HG03520 (cell line): ENCODE results near the gene FUS.

Experiments
- ATAC-seq: cut with Tn5 transposase; IDR thresholded peaks from one replicate; pipeline ENCODE4 v1.9.1; 2021; ENCODE audit warnings: mild to moderate bottlenecking, moderate library complexity; ENCODE audit not compliant: unreplicated experiment

FUS gene

DNA sequence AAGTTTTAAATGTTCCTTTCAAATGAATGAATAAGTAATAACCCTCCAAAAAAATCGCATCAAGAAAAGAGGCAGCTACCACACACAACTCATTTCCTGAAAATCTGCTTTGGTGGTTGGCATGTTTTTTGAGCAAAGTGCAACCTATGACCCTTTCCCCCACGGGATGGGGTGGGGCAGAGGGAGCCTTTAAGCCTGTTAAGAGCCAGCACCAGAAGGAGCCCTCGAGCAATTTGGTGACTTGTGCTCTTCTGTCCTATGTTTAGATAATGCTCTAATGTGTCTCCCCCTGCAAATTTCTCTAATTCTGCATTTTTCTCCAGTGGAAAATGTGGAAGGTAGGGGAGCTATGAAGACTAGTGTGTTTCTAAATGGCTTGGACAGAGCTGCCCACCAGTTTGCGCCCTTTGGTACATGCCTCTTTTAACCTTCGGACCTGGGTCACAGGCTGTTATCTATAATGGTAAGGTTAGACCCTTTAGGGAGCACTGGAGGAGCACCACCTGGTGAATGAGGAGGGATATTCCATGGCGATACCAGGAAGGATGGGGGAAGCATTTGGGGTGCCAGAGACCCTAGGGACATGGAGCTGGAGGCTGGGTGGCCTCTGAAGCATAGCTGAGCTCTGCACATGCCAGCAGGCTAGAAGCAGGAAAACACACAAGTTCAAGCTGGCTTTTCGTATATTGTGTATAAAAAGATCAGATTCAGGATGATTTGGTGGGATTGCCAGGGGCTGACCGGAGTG, 21.1 kb downstream of the FUS start:
- ATAC-seq, result no peak

DNA sequence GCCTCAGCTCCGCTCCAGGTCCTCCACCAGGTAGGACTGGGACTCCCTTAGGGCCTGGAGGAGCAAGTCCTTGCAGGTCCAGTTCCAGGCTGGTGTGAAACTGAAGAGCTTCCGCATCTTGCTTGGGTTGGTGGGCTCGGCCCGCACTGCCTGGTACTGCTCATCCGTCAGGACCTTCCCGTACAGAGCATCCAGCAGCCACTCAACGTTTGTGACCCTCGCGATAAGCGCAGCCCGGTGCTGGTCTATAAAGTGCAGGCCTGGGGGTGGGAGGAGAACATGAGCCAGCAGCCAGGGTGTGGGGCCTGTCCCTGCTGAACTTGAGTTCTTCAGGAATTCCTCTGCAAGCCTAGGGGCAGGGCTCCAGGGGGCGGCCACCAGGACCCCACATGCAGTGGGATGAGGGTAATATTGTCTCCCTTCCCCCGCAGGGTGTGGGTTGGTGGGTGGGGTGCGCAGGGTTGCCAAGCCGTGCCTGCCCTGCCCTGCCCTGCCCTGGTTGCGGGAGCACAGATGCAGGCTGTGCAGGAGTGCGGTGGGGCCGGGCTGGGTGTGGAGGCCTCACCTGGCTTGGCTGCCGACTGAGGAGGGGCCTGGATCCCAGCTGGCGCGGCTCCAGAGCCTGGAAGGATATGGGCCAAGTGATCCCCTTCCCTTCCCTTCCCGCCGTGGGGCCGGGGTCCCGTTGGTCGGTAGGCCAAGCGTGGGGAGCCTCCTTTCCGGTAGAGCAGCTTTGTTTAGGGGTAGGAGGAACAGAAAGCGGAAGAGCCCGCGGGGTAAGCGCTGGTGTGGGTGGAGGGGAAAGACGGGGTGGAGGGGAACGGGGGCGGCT, 21.9 kb downstream of the FUS start:
- ATAC-seq, result no peak

DNA sequence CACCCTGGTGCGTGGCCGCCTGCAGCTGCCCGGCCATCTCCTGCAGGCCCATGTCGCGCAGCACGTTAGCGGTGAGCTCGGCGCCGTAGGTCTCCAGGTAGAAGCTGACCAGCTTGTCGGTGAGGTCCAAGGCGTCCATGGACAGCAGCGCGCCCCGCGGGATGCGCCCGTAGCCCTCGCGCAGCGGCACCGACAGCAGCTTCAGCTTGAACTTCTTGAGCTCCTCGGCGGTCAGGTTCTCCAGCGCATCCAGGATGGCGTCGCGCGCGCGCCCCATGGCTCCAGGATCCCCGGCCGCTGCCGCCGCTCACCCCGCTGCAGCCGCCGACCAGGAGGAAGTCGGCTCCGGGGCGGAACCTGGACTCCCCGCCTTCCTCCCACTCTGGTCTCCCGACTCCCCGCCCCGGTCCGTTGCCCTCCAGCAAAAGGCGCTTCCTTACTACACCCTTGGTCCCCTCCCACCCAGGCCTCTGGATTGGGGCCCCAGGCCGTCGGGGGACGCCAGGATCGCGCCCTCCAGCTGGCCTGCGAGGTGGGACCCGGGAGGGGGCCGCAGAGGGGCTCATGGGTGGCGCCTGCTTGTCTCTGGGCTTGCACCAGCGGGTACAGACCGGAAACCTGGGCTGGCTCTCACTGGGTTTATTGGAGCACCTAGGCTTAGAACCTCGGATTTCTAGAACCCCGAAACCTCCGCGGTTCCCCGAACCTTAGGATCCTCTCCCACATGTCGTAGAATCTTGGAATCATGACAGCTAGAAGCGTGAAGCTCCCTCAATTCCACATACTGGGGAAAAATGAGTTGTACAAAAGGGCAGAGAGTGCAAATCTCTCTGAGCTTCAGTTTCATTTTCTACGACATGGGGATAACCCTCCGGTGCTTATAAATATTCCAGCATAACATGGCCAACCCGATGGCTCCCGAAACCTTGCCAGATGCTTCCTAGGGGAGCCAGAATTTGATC, 22.8 kb downstream of the FUS start, which contains the start of gene PYCARD:
TSS of gene PYCARD (minus strand) at position 347 of the 962 bp plus-strand sequence. CDS start at position 277, 70 bp downstream.
- no peak for ATAC-seq

DNA sequence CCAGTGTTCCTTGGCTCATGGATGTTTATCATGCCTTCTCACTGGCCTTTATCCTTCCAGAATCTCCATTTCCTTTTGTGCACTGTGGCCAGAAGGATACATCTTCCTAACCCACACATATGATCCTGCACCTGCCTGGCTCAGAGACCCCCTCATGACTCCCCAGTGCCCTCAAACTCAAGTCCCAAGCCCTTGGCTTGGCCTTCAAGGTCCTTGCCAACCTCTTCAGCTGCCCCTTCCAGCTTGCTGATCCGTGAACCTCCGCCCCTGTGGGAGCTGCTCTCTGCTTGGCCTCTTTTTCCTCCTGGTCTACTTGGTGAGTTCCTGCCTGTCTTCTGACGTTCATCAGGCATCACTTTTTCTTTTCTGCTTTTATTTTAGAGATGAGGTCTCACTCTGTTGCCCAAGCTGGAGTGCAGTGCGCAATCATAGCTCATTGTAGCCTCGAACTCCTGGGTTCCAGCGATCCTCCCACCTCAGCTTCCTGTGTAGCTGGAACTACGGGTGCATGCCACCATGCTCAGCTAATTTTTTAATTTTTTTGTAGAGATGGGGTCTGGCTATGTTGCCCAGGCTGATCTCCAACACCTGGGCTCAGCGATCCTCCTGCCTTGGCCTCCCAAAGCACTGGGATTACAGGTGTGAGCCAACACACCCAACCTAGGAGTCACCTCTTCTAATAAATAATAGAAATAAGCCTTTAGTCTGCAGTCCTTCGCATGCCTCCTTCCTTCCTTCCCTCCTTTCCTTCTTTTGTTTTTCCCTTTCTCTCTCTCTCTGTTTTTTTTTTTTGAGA, 25.1 kb downstream of the FUS start:
- ATAC-seq, result no peak

DNA sequence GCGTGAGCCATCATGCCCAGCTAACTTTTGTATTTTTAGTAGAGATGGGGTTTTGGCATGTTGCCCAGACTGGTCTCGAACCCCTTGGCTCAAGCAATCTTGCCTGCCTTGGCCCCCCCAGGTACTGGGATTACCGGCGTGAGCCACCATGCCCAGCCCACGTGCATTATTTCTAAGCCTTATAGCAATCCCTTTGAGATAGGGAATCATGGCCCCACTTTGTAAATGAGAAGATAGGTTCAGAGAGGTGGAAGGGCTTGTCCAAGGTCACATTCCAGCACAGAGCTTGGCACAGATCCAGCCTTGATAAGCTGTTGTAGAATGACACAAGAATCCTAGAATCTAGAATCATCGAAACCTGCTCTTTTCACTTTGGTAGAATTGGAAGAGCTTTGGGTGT, 26.8 kb downstream of the FUS start:
- no peak for ATAC-seq

DNA sequence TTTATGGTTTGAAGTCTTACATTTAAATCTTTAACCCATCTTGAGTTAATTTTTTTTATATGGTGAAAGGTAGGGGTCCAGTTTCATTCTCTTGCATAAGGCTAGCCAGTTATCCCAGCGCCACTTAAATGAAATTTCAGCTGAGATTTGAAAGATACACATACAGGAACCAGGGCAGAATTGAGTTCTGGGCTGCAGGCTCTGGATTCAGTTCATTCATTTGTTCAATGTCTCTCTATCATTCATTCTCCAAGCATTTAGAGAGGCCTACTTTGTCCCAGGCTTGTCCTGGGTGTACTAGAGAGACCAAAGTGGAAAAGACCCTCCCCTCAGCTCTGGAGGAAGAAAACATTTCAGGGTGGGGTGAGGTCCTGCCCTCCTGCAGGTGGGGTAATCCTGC, 33.4 kb downstream of the FUS start:
- ATAC-seq, result no peak

DNA sequence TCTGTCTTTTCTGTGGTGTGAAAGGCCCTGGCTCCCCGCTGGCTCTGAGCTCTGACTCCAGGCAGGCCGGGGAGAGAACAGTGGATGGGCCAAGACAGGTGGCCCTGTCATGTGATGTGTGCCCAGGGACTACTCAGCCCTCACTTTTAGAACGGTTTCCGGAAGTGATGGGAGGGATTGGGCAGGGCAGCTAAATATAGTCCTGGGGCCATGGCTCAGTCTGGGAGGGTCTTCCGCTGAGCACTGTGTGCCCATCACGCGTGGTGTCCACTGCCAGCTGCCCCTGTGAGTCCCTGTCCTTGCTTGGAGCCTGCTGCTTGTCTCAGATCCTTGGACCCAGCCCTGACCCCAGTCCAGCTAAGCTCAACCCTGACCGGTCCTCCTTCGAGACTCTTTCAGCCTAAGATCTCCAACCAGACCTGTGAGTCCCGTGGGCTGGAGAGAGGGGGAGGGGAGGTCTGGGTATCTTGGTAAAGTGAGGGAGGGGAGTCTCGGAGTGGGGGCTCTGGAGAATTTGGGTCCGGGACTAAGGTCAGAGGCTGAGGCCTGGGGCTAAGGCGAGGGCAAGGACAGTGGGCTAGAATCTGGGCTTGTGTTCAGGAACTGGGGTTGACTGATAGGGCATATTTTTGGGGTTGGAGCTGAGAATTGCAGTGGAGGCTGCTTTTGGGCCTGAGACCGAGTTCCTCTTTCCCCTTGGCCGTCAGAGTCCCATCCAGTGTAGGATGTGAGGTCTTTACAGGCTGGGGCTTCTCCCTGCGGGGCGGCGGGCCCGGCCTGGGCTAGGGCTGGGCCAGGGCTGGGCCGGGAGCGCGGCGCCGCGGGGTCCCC, 34.2 kb downstream of the FUS start, which contains the start of gene TRIM72:
TSS of gene TRIM72 (plus strand) at position 243 of the 831 bp plus-strand sequence. CDS start 620 bp downstream, outside the sequence.
- no peak for ATAC-seq

DNA sequence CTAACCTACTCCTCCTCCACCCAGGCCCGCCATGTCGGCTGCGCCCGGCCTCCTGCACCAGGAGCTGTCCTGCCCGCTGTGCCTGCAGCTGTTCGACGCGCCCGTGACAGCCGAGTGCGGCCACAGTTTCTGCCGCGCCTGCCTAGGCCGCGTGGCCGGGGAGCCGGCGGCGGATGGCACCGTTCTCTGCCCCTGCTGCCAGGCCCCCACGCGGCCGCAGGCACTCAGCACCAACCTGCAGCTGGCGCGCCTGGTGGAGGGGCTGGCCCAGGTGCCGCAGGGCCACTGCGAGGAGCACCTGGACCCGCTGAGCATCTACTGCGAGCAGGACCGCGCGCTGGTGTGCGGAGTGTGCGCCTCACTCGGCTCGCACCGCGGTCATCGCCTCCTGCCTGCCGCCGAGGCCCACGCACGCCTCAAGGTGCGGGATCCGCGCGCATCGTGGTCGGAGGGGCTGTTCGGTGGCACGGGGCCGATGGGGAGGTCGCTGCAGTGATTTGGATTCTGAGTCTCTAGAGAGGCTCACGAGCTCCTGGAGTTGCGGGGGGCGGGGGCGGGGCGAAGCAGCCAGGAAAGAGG, 34.9 kb downstream of the FUS start:
- ATAC-seq, result no peak

DNA sequence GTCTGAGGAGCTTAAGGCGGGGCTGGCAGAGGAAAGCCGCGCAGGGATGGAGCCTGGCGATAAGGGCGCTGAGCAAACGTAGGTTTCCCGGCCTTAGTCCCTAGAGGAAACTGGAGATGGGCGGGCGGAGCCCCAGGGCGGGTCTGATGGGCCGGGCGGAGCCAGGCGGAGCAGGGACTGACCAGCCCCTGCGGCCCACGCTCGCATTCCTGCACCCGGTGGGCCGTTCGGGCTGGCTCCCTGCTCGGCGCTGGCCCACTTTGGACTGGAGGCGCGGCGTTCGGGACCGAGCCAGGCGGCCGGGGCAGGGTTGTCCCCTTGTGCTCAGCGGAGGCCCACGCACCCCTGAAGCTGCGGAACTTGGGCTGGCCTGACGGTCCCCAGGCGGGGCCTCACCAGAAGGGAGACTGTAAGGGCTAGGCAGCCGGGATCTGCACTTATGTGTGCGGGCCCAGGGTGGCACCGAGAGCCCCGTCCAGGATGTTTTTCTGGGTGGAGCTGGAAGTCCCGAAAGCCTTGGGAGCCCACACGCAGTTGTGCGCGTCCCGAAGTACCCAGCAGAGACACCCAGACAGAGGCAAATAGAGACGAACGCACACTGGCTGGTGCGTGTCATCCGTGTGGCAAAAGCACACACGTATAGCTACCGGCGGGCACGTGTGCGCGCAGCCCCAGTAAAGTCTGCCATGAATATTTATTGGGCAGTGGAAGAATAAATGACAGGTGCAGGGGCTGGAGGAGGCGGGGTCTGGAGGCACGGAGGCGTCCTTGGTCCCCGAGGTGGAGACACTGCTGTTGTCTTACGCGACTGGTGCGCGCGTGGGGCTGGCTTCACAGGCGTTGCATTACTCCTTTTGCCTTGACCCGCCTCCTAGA, 35.6 kb downstream of the FUS start:
- no peak for ATAC-seq

DNA sequence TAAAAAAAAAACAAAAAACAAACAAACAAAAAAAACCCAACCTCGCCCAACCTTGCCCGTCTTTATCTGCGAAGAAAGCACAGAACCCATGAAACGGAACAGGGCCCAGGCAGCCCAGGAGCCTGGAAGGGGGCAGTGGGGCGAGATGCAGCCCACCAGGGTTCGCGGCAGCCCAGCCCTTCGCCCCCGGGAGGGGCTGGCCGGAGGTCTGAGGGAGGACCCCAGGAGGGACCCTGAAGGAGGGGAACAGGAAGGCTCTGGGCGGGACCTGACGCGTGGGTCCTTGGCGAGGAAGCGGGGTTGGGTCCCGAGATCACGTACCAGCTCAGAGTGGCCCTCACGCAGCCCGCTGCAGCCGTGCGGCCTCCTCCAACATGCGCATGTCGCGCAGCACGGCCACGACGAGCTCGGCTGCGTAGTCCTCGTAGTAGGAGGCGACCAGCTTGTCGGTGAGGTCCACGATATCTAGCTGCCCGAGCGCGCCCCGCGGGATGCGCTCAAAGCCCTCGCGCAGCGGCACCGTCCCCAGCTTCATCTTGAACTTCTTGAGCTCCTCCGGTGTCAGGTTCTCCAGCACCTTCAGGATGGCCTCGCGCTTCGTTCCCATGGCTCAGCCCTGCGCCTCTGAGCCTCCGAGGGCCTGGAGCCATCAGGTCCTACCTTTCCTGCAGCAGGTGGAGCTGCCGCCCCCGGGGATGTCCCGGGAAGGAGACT, 36.6 kb downstream of the FUS start, which contains the start of gene PYDC1:
TSS of gene PYDC1 (minus strand) at position 714 of the 714 bp plus-strand sequence. CDS start at position 607, 107 bp downstream.
- ATAC-seq, result no peak

DNA sequence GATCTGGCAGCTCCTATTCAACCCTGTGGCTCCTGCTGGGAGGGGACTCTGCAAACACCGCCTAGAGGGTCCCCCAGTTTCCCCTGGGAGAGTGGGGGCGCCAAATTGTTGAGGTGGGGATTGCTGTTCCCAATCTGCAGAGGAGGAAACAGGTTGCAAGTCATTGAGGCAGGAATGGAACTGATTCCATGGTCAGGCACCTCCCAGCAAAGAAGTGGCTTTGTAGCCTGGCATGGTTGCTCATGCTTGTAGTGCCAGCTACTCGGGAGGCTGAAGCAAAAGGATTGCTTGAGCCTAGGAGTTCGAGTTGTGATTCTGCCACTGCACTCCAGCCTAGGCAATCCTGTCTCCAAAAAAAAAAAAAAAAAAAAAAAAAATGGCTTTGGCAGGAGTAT, 37.2 kb downstream of the FUS start:
- no peak for ATAC-seq

DNA sequence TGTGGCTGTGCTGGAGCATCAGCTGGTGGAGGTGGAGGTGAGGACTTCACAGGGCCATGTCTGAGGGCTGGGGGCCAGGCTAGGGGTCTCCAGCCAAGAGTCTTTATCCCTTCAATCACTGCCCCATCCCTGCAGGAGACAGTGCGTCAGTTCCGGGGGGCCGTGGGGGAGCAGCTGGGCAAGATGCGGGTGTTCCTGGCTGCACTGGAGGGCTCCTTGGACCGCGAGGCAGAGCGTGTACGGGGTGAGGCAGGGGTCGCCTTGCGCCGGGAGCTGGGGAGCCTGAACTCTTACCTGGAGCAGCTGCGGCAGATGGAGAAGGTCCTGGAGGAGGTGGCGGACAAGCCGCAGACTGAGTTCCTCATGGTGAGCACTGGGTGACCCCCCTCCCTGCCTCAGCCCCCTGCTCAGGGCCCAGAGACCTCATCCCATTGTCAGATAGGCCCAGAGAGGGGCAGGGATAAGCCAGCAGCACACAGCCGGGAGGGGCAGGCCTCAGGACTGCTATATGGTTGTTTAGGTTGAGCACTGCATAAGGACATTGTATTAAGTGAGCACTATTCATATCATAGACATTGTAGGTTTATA, 39.3 kb downstream of the FUS start:
- no peak for ATAC-seq

DNA sequence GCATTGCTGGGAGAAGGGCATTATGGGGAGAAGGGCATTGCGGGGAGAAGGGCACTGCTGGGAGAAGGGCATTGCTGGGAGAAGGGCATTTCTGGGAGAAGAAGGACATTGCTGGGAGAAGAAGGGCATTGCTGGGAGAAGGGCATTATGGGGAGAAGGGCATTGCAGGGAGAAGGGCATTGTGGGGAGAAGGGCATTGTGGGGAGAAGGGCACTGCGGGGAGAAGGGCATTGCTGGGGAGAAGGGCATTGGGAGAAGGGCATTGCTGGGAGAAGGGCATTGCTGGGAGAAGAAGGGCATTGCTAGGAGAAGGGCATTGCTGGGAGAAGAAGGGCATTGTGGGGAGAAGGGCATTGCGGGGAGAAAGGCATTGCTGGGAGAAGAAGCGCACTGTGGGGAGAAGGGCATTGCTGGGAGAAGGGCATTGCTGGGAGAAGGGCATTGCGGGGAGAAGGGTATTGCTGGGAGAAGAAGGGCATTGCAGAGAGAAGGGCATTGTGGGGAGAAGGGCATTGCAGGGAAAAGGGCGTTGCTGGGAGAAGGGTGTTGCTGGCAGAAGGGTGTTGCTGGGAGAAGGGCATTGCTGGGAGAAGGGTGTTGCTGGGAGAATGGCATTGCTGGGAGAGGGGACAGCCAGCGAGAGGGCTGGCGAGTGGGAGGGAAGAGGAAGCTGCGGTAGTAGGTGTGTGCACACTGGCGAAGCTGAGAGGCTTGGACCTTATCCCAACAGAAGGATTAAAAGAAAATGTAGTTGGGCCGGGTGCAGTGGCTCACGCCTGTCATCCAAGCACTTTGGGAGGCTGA, 41.6 kb downstream of the FUS start:
- ATAC-seq, result no peak

DNA sequence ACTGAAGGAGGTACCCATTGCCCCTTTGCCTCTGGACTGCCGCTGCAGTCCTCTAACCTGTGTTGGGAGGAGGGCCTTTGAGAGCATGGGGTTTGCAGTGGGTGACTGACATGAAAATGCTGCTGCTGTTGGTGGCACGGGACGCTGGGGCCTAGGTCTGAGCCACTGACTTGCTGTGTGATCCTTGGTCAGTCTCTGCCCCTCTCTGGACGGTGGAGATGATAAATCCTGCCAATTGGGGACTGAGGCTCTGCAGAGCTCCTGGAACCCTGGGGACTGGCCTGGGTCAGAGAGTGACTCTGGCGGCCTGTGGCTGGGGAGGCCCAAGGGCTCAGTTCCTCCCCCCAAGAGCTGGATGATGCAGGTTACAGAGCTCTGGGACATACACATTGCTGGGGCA, 43.1 kb downstream of the FUS start:
- ATAC-seq, result no peak

DNA sequence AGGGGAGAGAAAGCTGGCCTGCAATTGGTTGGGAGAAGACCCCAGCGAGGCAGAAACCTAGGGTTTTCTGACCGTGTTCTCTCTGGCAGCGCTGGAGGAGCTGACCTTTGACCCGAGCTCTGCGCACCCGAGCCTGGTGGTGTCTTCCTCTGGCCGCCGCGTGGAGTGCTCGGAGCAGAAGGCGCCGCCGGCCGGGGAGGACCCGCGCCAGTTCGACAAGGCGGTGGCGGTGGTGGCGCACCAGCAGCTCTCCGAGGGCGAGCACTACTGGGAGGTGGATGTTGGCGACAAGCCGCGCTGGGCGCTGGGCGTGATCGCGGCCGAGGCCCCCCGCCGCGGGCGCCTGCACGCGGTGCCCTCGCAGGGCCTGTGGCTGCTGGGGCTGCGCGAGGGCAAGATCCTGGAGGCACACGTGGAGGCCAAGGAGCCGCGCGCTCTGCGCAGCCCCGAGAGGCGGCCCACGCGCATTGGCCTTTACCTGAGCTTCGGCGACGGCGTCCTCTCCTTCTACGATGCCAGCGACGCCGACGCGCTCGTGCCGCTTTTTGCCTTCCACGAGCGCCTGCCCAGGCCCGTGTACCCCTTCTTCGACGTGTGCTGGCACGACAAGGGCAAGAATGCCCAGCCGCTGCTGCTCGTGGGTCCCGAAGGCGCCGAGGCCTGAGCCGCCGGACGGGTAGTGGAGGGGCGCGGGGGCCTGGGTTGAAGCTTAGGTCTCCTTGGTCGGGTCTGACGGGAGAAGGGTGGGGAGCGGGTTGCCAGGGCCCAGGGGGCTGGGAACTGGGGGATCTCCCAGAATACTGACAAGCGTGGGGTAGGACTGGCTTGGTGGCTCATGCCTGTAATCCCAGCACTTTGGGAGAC, 44.4 kb downstream of the FUS start:
- ATAC-seq, result no peak
